ENCODE results near the gene PGS1.

PGS1 gene

DNA sequence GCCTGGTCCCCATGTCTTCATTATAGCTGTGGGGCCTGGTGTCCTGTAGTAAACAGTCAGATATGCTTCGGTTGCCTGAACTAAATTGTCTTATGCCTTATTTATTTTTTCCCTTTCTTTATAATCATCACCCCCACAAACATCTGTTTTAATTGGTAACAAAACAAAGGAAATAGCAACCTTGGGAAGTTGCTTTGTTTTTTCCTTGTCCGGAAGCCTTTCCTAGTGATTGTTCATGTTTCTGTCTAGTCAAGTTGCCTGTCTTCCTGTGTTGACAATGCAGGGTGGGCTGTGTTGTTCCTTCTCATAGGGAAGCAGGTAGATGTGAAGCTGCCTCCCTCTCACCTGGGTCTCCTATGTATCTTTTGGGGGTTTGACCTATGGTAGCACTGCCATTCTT is 16.7 kb downstream of the PGS1 start:
- TF ChIP-seq, protein P1, sequence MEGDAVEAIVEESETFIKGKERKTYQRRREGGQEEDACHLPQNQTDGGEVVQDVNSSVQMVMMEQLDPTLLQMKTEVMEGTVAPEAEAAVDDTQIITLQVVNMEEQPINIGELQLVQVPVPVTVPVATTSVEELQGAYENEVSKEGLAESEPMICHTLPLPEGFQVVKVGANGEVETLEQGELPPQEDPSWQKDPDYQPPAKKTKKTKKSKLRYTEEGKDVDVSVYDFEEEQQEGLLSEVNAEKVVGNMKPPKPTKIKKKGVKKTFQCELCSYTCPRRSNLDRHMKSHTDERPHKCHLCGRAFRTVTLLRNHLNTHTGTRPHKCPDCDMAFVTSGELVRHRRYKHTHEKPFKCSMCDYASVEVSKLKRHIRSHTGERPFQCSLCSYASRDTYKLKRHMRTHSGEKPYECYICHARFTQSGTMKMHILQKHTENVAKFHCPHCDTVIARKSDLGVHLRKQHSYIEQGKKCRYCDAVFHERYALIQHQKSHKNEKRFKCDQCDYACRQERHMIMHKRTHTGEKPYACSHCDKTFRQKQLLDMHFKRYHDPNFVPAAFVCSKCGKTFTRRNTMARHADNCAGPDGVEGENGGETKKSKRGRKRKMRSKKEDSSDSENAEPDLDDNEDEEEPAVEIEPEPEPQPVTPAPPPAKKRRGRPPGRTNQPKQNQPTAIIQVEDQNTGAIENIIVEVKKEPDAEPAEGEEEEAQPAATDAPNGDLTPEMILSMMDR (IDR thresholded peaks at IDR 0.05; ENCODE audit: insufficient read depth, low read depth, low read length, missing control alignments), result no peak
- H3K4me3 ChIP-seq (ENCODE audit: low read length), result no peak overlapping the region
- DNase-seq (ENCODE audit: low read depth), result no peak

DNA sequence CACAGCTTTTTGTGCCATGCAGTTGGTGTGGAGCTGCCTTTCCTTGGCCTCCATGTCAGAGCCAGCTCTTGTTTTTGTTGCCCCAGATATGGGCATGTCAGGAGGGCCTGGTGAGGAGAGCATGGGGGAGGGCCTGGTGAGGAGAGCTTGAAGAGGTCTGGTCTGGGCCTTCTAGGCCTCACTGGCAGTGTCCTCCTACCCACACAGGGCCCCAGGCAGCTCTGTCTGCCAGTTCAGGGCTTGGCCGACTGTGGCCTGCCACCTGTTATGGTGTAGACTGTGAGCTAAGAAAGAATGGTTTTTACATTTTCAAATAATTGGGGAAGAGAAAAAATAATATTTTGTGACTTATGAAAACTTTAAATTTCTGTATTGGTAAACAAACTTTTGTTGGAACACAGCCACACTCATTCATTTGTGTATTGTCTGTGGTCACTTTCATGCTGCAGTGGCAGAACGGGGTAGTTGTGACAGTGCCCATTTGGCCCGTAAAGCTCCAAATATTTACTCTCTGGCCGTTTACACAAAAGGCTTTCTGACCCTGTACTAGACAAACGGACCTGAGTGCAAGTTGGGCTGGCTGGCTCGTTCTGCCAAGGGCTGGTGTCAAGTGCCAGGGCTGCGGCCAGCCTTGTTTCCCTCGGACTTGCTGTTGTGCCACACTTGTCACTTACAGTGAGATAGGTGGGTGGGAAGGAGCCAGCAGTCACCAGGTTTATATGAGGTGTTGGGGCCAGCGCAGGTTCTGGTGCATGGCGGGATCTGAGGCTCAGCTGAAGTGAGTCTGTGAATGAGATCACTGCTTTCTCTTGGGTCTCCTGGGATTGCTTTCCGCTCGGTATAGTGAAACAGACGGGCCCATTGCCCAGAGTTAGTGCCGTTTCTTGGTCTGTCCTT is 18.2 kb downstream of the PGS1 start:
- DNase-seq (ENCODE audit: low read depth), result no peak
- TF ChIP-seq, protein P1 (IDR thresholded peaks at IDR 0.05; ENCODE audit: insufficient read depth, low read depth, low read length, missing control alignments), result no peak
- H3K4me3 ChIP-seq (ENCODE audit: low read length), result no peak overlapping the region

DNA sequence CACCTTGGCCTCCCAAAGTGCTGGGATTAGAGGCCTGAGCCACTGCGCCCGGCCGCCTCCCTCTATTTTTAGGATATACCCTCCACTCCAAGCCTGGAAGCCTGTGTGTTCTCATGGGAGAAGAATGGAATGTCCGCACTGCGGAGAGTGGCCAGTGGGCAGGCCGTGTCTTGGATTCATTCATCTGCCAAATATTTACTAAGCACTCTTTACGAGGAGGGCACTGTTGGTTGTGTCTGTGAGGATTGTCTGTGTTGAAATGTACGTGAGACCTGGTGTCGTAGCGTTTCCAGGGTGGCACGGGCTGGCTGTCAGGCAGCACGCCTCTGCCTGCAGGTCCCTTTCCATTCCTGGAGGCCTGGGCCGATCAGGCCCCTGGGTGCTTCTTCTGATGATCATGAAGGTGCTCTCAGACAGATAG is 19.2 kb downstream of the PGS1 start:
- TF ChIP-seq, protein P1 (IDR thresholded peaks at IDR 0.05; ENCODE audit: insufficient read depth, low read depth, low read length, missing control alignments), result no peak
- H3K4me3 ChIP-seq (ENCODE audit: low read length), result no peak overlapping the region
- DNase-seq (ENCODE audit: low read depth), result no peak

DNA sequence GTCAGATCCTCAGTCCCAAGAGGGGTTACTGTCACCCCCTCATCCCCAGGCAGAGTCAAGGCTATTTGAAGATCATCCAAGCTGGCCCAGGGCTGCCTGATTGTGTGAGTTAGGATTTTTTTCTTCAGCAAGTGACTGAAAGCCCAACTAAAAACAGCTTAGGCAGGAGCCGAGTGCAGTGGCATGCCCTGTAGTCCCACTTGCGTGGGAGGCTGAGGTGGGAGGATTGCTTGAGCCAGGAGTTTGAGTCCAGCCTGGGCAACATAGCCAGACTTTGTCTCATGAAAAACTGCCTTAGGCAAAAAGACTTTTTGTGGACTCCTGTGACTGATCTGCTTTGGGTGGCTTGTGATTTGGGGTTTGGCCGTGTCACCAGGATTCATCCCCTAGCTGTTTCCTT is 19.9 kb downstream of the PGS1 start:
- no peak overlapping the region for H3K4me3 ChIP-seq (ENCODE audit: low read length)
- TF ChIP-seq, protein P1 (IDR thresholded peaks at IDR 0.05; ENCODE audit: insufficient read depth, low read depth, low read length, missing control alignments), result no peak
- no peak for DNase-seq (ENCODE audit: low read depth)

DNA sequence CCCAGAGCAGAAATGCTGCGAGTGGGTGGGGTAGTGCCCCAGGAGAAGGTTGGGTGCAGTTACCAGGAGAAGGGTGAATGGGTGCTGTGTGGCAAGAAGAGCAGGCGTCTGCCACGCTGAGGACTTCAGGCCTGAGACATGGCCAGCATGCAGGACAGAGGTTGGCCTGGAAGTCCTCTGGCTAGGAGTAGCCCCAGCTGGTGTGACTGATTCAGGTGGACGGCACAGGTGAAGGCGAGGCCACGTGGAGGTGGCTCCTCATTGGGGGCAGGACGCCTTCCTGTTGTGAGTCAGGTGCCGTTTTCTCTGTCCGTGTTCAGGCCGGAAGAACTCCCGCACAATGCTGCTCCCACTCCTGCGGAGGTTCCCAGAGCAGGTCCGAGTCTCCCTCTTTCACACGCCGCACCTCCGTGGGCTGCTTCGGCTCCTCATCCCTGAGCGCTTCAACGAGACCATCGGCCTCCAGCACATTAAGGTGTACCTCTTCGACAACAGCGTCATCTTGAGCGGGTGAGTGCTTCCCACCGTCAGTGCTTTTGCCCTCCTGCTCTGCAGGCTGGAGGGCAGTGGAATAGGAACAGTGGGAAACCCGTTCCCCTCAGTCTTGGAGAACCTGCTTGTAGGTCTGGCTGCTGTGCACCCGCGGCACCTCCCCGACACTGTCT is 20.7 kb downstream of the PGS1 start:
- TF ChIP-seq, protein P1 (IDR thresholded peaks at IDR 0.05; ENCODE audit: insufficient read depth, low read depth, low read length, missing control alignments), result no peak
- no peak overlapping the region for H3K4me3 ChIP-seq (ENCODE audit: low read length)
- DNase-seq (ENCODE audit: low read depth), result no peak

DNA sequence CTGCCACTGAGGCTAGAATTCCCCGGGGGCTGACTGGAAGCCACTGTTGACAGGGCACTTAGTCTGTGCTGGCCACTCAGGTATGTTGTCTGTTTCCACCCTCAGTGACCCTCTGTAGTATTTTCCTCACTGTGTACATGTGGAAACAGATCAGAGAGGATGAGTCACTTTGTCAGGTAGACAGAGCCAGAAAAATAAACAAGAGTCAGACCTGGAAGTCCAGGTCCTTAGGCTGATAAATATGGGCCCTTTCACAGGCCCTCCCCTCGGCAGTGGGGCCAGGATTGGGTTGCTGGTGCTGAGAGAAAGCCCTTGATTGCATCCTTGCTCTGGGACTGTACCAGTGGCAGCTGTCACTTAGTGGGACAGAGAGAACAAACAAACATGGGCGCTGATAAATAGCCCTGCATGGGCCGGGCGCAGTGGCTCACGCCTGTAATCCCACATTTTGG is 21.3 kb downstream of the PGS1 start:
- TF ChIP-seq, protein P1 (IDR thresholded peaks at IDR 0.05; ENCODE audit: insufficient read depth, low read depth, low read length, missing control alignments), result no peak
- no peak overlapping the region for H3K4me3 ChIP-seq (ENCODE audit: low read length)
- DNase-seq (ENCODE audit: low read depth), result peak; percentile 92
